Endothelial cell (in vitro differentiated cells): Measurements from ENCODE around the gene ARL3. TPM values are rescaled to one million over a fixed set of nuclear protein-coding genes. Genes with fewer than 3 reads are reported as not detected.

Experiments
- DNase-seq: peaks from one replicate; pipeline ENCODE4 v3.0.0; 2021; ENCODE audit warnings: low spot score
- H3K27ac Mint-ChIP-seq: one replicate; pipeline ENCODE4 v1.8.0; 2021; ENCODE audit warnings: mixed read lengths, inconsistent platforms; ENCODE audit not compliant: unreplicated experiment
- H3K27me3 Mint-ChIP-seq: one replicate; pipeline ENCODE4 v1.8.0; 2021; ENCODE audit warnings: mild to moderate bottlenecking, moderate library complexity, mixed read lengths, inconsistent platforms; ENCODE audit not compliant: unreplicated experiment
- H3K36me3 Mint-ChIP-seq: one replicate; pipeline ENCODE4 v1.8.0; 2021; ENCODE audit warnings: mild to moderate bottlenecking, low read depth, mixed read lengths, inconsistent platforms; ENCODE audit not compliant: unreplicated experiment
- H3K4me1 Mint-ChIP-seq: one replicate; pipeline ENCODE4 v1.8.0; 2021; ENCODE audit warnings: mild to moderate bottlenecking, mixed read lengths, inconsistent platforms; ENCODE audit not compliant: unreplicated experiment
- H3K4me3 Mint-ChIP-seq: one replicate; pipeline ENCODE4 v1.8.0; 2021; ENCODE audit warnings: mild to moderate bottlenecking, mixed read lengths, inconsistent platforms; ENCODE audit not compliant: unreplicated experiment
- H3K9me3 Mint-ChIP-seq: one replicate; pipeline ENCODE4 v1.8.0; 2021; ENCODE audit warnings: mixed read lengths, inconsistent platforms; ENCODE audit not compliant: unreplicated experiment
- CTCF ChIP-seq: fragments of 200-600 bp; sonication (generic); IDR thresholded peaks from one replicate; pipeline ENCODE4 v1.5.0; 2021; ENCODE audit warnings: antibody characterized with exemption; ENCODE audit not compliant: unreplicated experiment
- total RNA-seq: library from RNA; stranded (reverse); fragmentation: NEBNext Ultra II Directional; extraction: Animal tissue kit (Norgen Biotek cat#: 25700); gene quantifications from one replicate; pipeline ENCODE4 v1.2.1, GENCODE V29; 2021; ENCODE audit not compliant: unreplicated experiment

Gene ARL3
- total RNA-seq, 1 donor from 2014 or later: 9.0 TPM

- Mint-ChIP-seq H3K27ac (no peak overlapping the region), H3K4me1 (peaks cover 48% of the 10 kb centered on the region), H3K27me3 (peaks cover 24% of the 10 kb centered on the region), H3K4me3 (peak overlapping the region; percentile 56), H3K36me3 (peaks cover 47% of the 10 kb centered on the region), H3K9me3 (no peaks in the 10 kb centered on the region)
- TF ChIP-seq CTCF: no peak
- DNase-seq: no peak
Measured at GRCh38 chr10:102654969-102655368, 59.2 kb downstream of the ARL3 start.

GRCh38 chr10:102654566-102654965 is 59.6 kb downstream of the ARL3 start:
- Mint-ChIP-seq H3K4me3 (peak overlapping the region; percentile 56), H3K9me3 (no peaks in the 10 kb centered on the region), H3K4me1 (peaks cover 48% of the 10 kb centered on the region), H3K36me3 (peaks cover 47% of the 10 kb centered on the region), H3K27ac (peak overlapping the region; percentile 36), H3K27me3 (peaks cover 22% of the 10 kb centered on the region)
- TF ChIP-seq CTCF: no peak
- no peak for DNase-seq

GRCh38 chr10:102653060-102653459 is 61.1 kb downstream of the ARL3 start:
- no peak for TF ChIP-seq CTCF
- no peak for DNase-seq
- Mint-ChIP-seq H3K27ac (peak overlapping the region; percentile 51), H3K4me1 (peaks cover 52% of the 10 kb centered on the region), H3K9me3 (no peaks in the 10 kb centered on the region), H3K27me3 (peaks cover 22% of the 10 kb centered on the region), H3K36me3 (peaks cover 55% of the 10 kb centered on the region), H3K4me3 (peak overlapping the region; percentile 84)

- Mint-ChIP-seq H3K36me3 (peaks cover 55% of the 10 kb centered on the region), H3K27me3 (peaks cover 18% of the 10 kb centered on the region), H3K9me3 (no peaks in the 10 kb centered on the region), H3K27ac (no peak overlapping the region), H3K4me3 (peak overlapping the region; percentile 62), H3K4me1 (peaks cover 53% of the 10 kb centered on the region)
- no peak for TF ChIP-seq CTCF
- no peak for DNase-seq
Measured at GRCh38 chr10:102652170-102652916, 61.9 kb downstream of the ARL3 start.

- no peak for TF ChIP-seq CTCF
- no peak for DNase-seq
- Mint-ChIP-seq H3K36me3 (peaks cover 56% of the 10 kb centered on the region), H3K27me3 (peaks cover 21% of the 10 kb centered on the region), H3K4me3 (no peak overlapping the region), H3K9me3 (no peaks in the 10 kb centered on the region), H3K4me1 (peaks cover 57% of the 10 kb centered on the region), H3K27ac (no peak overlapping the region)
Measured at GRCh38 chr10:102651455-102652169, 62.6 kb downstream of the ARL3 start.
